Choroid plexus epithelial cell (primary cell): ENCODE measurements around the gene NBEAL1.
A peak's percentile ranks its signal among the peaks of the same experiment; 100 is the strongest.
"Not testable (repeated sequence)": the region's sequence is repeated elsewhere in the genome, so short reads cannot be mapped to it uniquely, and the experiment has no call there.

Experiments
- DNase-seq: peaks from one replicate; pipeline ENCODE4 v3.0.0-alpha.2; 2010; ENCODE audit warnings: low read depth
- H3K4me3 ChIP-seq: 2 replicates; pipeline ENCODE4 v1.5.1; 2011; ENCODE audit warnings: low read depth, mild to moderate bottlenecking, control low read depth, low read length, moderate library complexity
- CTCF ChIP-seq: conservative IDR thresholded peaks from 2 replicates; pipeline ENCODE4 v1.5.1; 2011; ENCODE audit warnings: low read depth, mild to moderate bottlenecking, control low read depth, inconsistent platforms, low read length, moderate library complexity

Gene NBEAL1

GRCh38 chr2:203149194-203149593 lies 134.5 kb downstream of the NBEAL1 start:
- no peak for DNase-seq
- H3K4me3 ChIP-seq, result no peak overlapping the region
- no peak for TF ChIP-seq CTCF

GRCh38 chr2:203155406-203155805 lies 140.7 kb downstream of the NBEAL1 start:
- H3K4me3 ChIP-seq, result no peak overlapping the region
- DNase-seq, result no peak
- peak; percentile 11 for TF ChIP-seq CTCF

GRCh38 chr2:203162722-203163121 lies 148.0 kb downstream of the NBEAL1 start:
- H3K4me3 ChIP-seq, DNase-seq: not testable (repeated sequence)

- DNase-seq, result no peak
- H3K4me3 ChIP-seq, result no peak overlapping the region
Observed at GRCh38 chr2:203164311-203164935, 149.7 kb downstream of the NBEAL1 start.

GRCh38 chr2:203167751-203168150 lies 153.1 kb downstream of the NBEAL1 start:
- H3K4me3 ChIP-seq, result no peak overlapping the region
- no peak for TF ChIP-seq CTCF
- DNase-seq, result no peak

More at GRCh38 chr2:203164311-203164935, 149.7 kb downstream of the NBEAL1 start:
- TF ChIP-seq CTCF, result no peak

GRCh38 chr2:203170502-203170901 lies 155.8 kb downstream of the NBEAL1 start:
- TF ChIP-seq CTCF, result no peak
- DNase-seq, result no peak
- H3K4me3 ChIP-seq, result no peak overlapping the region

GRCh38 chr2:203175371-203175770 lies 160.7 kb downstream of the NBEAL1 start:
- DNase-seq, result peak; percentile 11
- H3K4me3 ChIP-seq, result no peak overlapping the region
- TF ChIP-seq CTCF, result no peak
